DND-41 (cell line): Measurements from ENCODE around the gene DLX2.

Experiments used
- EZH2 ChIP-seq: IDR thresholded peaks from 3 replicates; pipeline ENCODE4 v1.6.1; 2012; ENCODE audit warnings: borderline replicate concordance, low read depth, mild to moderate bottlenecking, moderate library complexity, low read length, inconsistent platforms; ENCODE audit not compliant: severe bottlenecking
- TF ChIP-seq, protein P1 (sequence below): IDR thresholded peaks from 2 replicates; pipeline ENCODE4 v1.5.1; 2012; ENCODE audit warnings: borderline replicate concordance, low read length, moderate library complexity, mild to moderate bottlenecking; ENCODE audit not compliant: poor library complexity, severe bottlenecking; ENCODE audit errors: extremely low read depth

DNA sequence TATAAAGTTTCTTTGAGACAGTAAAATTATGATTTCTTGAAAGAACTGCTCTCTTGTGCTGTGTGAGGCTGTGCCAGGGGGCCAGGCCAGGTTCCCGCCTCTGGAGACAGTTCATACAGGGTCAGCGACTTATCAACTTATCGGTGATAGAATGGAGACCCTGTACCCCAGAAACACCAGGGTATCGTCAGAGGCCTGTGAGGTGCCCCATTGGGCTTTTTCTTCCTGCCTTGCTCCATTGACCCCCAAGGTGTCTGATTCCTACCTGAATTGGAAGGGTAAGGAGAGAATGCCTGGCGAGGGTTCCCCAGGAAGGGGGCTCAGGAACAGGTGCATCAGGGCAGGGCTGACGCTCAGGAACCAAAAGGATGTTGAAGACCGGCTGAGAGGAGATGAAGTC, 13.1 kb downstream of the DLX2 start:
- TF ChIP-seq, protein P1, sequence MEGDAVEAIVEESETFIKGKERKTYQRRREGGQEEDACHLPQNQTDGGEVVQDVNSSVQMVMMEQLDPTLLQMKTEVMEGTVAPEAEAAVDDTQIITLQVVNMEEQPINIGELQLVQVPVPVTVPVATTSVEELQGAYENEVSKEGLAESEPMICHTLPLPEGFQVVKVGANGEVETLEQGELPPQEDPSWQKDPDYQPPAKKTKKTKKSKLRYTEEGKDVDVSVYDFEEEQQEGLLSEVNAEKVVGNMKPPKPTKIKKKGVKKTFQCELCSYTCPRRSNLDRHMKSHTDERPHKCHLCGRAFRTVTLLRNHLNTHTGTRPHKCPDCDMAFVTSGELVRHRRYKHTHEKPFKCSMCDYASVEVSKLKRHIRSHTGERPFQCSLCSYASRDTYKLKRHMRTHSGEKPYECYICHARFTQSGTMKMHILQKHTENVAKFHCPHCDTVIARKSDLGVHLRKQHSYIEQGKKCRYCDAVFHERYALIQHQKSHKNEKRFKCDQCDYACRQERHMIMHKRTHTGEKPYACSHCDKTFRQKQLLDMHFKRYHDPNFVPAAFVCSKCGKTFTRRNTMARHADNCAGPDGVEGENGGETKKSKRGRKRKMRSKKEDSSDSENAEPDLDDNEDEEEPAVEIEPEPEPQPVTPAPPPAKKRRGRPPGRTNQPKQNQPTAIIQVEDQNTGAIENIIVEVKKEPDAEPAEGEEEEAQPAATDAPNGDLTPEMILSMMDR: no peak
- no peak for TF ChIP-seq EZH2
